Left lung (tissue), 10 donors: ENCODE results near the gene ACP1. TPM values are rescaled to one million over a fixed set of nuclear protein-coding genes. Genes with fewer than 3 reads are reported as not detected.

Experiments
- ATAC-seq: fragments of 200-7000 bp; cut with Tn5 transposase; one replicate; pipeline ENCODE4 v1.9.1; 2020; ENCODE audit warnings: moderate library complexity
- DNase-seq, 4 donors: peaks; one replicate each; pipeline ENCODE4 v3.0.0-alpha.2; 2013 to 2020
- H3K27ac ChIP-seq, 2 donors: fragments of 200-600 bp; sonication (generic) in 1 of 2; one replicate each; pipeline versions ENCODE4 v1.5.0 to v1.8.0; 2020 to 2021
- H3K27me3 ChIP-seq, 2 donors: fragments of 200-600 bp; sonication (generic) in 1 of 2; one replicate each; pipeline versions ENCODE4 v1.5.0 to v1.8.0; 2020 to 2021
- H3K36me3 ChIP-seq, 2 donors: fragments of 200-600 bp; sonication (generic) in 1 of 2; one replicate each; pipeline versions ENCODE4 v1.5.0 to v1.8.0; 2020 to 2021
- H3K4me1 ChIP-seq, 2 donors: fragments of 200-600 bp; one replicate each; pipeline ENCODE4 v1.8.0; 2021
- H3K4me3 ChIP-seq, 2 donors: fragments of 200-600 bp; sonication (generic) in 1 of 2; one replicate each; pipeline versions ENCODE4 v1.5.0 to v1.8.0; 2020 to 2021; ENCODE audit warnings: mild to moderate bottlenecking in 1 of 2
- H3K9me3 ChIP-seq, 2 donors: fragments of 200-600 bp; sonication (generic) in 1 of 2; one replicate each; pipeline versions ENCODE4 v1.5.0 to v1.8.0; 2020 to 2021
- CTCF ChIP-seq, 2 donors: fragments of 200-600 bp; sonication (generic) in 1 of 2; IDR thresholded peaks; one replicate each; pipeline versions ENCODE4 v1.5.0 to v1.8.0; 2021; ENCODE audit warnings: antibody characterized with exemption in 2 of 2
- intact Hi-C, 2 donors: fragments of 100-400 bp; cut with DNase I; formaldehyde crosslinking; loops; one replicate each; pipeline versions ENCODE4 v1.11.2 to v1.14.2; 2022
- polyA plus RNA-seq, 6 donors: library from polyadenylated mRNA; unstranded; fragments of 120-200 nt; gene quantifications; one replicate each; pipeline ENCODE4 v1.2.1, GENCODE V29; 2013; ENCODE audit not compliant: insufficient read length in 6 of 6
- total RNA-seq, 2 donors: library from RNA; stranded (reverse); fragmentation: NEBNext Ultra II Directional; extraction: Animal tissue kit (Norgen Biotek cat#: 25700); gene quantifications; one replicate each; pipeline ENCODE4 v1.2.1, GENCODE V29; 2021
- donor health status: DM: no; HTN: yes; CAD: no.
- donor health status: DM: no; HTN: no; CAD: no.

ACP1 gene
- total and polyA plus RNA-seq, 8 donors: 76.5 to 162 (median 144) TPM

- H3K27me3 ChIP-seq: peaks cover 0 to 2% of the 10 kb centered on the region in 2 donors
- no peak for ATAC-seq
- H3K4me1 ChIP-seq: no peaks in the 10 kb centered on the region
- no peak overlapping the region for H3K27ac ChIP-seq
- DNase-seq: no peak
- intact Hi-C loops: no loop called here
- H3K36me3 ChIP-seq: no peaks in the 10 kb centered on the region
- no peak for TF ChIP-seq CTCF (IDR thresholded peaks at IDR 0.05)
- H3K9me3 ChIP-seq: peaks cover 0 to 5% of the 10 kb centered on the region in 2 donors
- no peak overlapping the region for H3K4me3 ChIP-seq
These were observed 40.6 kb downstream of the ACP1 start for GRCh38 chr2:305366-305765.

- Histone ChIP-seq H3K9me3 (no peaks in the 10 kb centered on the region), H3K27me3 (peaks cover 0 to 12% of the 10 kb centered on the region in 2 donors), H3K4me3 (no peak overlapping the region), H3K36me3 (no peaks in the 10 kb centered on the region), H3K27ac (no peak overlapping the region), H3K4me1 (no peaks in the 10 kb centered on the region)
- no peak for TF ChIP-seq CTCF (IDR thresholded peaks at IDR 0.05)
- ATAC-seq (no peak), DNase-seq (peak in 1 of 4 donors; percentile 40)
- intact Hi-C loops: no loop called here
These were observed 44.6 kb downstream of the ACP1 start for GRCh38 chr2:309148-309953.

- intact Hi-C loops: no loop called here
- Histone ChIP-seq H3K27ac (no peak overlapping the region), H3K9me3 (no peaks in the 10 kb centered on the region), H3K4me1 (no peaks in the 10 kb centered on the region), H3K27me3 (peaks cover 0 to 14% of the 10 kb centered on the region in 2 donors), H3K4me3 (no peak overlapping the region), H3K36me3 (no peaks in the 10 kb centered on the region)
- ATAC-seq (no peak), DNase-seq (no peak)
- TF ChIP-seq CTCF (IDR thresholded peaks at IDR 0.05): no peak
These were observed 45.3 kb downstream of the ACP1 start for GRCh38 chr2:309954-310510.

GRCh38 chr2:310994-311393, 46.2 kb downstream of the ACP1 start:
- Histone ChIP-seq H3K36me3 (no peaks in the 10 kb centered on the region), H3K27me3 (peaks cover 0 to 14% of the 10 kb centered on the region in 2 donors), H3K27ac (no peak overlapping the region), H3K4me1 (no peaks in the 10 kb centered on the region), H3K4me3 (no peak overlapping the region), H3K9me3 (no peaks in the 10 kb centered on the region)
- no peak for DNase-seq
- no peak for ATAC-seq
- intact Hi-C loops: no loop called here
- TF ChIP-seq CTCF (IDR thresholded peaks at IDR 0.05): no peak

- Histone ChIP-seq H3K9me3 (no peaks in the 10 kb centered on the region), H3K4me1 (no peaks in the 10 kb centered on the region), H3K27me3 (peaks cover 0 to 14% of the 10 kb centered on the region in 2 donors), H3K4me3 (no peak overlapping the region), H3K27ac (no peak overlapping the region), H3K36me3 (no peaks in the 10 kb centered on the region)
- ATAC-seq (no peak), DNase-seq (peak in 1 of 4 donors; percentile 30)
- TF ChIP-seq CTCF (IDR thresholded peaks at IDR 0.05): no peak
- intact Hi-C loops: no loop called here
These were observed 49.2 kb downstream of the ACP1 start for GRCh38 chr2:313991-314390.
